WERI-Rb-1 (cell line): Measurements from ENCODE around the gene CMSS1.

Experiments
- DNase-seq: peaks from one replicate; pipeline ENCODE4 v3.0.0-alpha.2; 2020
- H3K27ac ChIP-seq: fragments of 250-450 bp; sonication (Bioruptor Pico); 2 replicates; pipeline ENCODE4 v1.5.1; 2020; ENCODE audit warnings: mild to moderate bottlenecking, moderate library complexity
- H3K27me3 ChIP-seq: fragments of 250-450 bp; sonication (Bioruptor Pico); 2 replicates; pipeline ENCODE4 v1.5.1; 2021; ENCODE audit warnings: mild to moderate bottlenecking, low read depth, moderate library complexity; ENCODE audit not compliant: insufficient read depth, severe bottlenecking
- H3K36me3 ChIP-seq: fragments of 250-450 bp; sonication (Bioruptor Pico); 2 replicates; pipeline ENCODE4 v1.5.1; 2020; ENCODE audit warnings: mild to moderate bottlenecking, moderate library complexity
- H3K4me3 ChIP-seq: 2 replicates; pipeline ENCODE4 v1.5.1; 2011; ENCODE audit warnings: low read depth, mild to moderate bottlenecking, control low read depth, low read length
- H3K9me3 ChIP-seq: fragments of 250-450 bp; sonication (Bioruptor Pico); 2 replicates; pipeline ENCODE4 v1.5.1; 2021; ENCODE audit warnings: mild to moderate bottlenecking, moderate library complexity; ENCODE audit not compliant: severe bottlenecking
- TF ChIP-seq, protein P1 (sequence below): IDR thresholded peaks from 2 replicates; pipeline ENCODE4 v1.5.1; 2011; ENCODE audit warnings: low read depth, mild to moderate bottlenecking, control low read depth, inconsistent platforms, low read length

The CMSS1 gene

DNA sequence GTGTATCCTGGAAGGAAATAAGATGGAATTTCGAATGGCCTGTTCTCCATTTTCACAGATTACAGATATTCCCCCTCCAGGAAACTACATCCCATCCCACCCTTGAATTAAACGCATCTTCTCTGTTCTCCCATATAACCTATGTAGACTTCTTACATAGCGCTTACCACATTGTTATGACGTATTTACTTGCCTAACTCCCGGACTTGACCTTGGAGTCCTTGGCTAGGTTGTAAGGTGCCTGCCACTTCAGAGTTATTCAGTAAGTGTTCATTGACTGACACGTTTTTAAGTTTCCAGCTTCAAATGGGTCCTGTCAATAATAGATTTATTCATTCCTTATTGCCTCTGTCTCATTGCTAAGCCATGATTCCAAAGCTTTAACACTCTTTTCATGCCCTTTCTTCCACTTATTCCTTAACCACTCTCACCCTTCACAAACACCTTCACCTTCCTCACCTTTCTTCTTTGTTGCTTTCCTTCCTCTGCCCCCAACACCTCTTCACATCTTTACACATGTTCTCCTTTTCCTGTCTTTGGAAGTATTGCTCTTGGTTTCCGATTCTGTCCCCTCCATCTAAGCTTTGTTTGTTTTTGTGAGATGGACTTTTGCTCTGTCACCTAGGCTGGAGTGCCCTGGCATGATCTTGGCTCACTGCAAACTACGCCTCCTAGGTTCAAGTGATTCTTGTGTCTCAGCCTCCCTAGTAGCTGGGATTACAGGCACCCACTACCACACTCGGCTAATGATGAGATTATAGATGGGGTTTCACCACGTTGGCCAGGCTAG lies 138.3 kb downstream of the CMSS1 start:
- no peak overlapping the region for H3K4me3 ChIP-seq
- H3K36me3 ChIP-seq = no peaks in the 10 kb centered on the region; the same call in 1 of the 2 replicates
- no peaks in the 10 kb centered on the region for H3K9me3 ChIP-seq
- H3K27ac ChIP-seq = no peak overlapping the region
- no peak for DNase-seq
- no peaks in the 10 kb centered on the region for H3K27me3 ChIP-seq
- TF ChIP-seq, protein P1, sequence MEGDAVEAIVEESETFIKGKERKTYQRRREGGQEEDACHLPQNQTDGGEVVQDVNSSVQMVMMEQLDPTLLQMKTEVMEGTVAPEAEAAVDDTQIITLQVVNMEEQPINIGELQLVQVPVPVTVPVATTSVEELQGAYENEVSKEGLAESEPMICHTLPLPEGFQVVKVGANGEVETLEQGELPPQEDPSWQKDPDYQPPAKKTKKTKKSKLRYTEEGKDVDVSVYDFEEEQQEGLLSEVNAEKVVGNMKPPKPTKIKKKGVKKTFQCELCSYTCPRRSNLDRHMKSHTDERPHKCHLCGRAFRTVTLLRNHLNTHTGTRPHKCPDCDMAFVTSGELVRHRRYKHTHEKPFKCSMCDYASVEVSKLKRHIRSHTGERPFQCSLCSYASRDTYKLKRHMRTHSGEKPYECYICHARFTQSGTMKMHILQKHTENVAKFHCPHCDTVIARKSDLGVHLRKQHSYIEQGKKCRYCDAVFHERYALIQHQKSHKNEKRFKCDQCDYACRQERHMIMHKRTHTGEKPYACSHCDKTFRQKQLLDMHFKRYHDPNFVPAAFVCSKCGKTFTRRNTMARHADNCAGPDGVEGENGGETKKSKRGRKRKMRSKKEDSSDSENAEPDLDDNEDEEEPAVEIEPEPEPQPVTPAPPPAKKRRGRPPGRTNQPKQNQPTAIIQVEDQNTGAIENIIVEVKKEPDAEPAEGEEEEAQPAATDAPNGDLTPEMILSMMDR = no peak

DNA sequence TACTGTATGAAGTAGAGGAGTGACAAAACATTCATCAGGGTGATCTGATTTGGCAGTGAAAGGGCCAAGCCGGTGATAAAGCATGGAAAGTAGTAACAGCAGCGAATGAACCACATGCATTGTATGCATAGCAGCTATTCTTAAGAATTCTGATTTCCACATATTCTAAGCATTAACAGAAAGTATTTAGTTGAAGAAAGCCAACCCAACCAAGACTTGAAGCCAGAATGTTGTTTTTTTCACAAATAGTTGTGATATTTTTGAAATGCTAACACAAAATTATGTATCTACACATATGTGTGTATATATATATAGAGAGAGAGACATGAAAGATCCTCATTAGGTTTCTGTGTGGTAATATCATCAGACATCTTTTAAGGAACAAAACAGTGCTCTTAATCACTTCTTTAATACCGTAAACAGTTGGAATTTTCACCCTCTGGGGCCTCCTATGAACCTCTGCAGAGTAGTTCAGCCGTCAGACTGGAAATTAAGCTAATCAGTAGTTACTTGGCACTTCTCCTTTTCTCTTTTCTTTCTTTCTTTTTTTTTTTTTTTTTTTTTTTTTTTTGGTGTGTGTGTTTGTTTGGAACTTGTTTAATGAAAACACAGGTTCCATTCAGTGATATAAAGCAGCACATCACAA lies 139.6 kb downstream of the CMSS1 start:
- TF ChIP-seq, protein P1 = no peak
- H3K27me3 ChIP-seq = no peaks in the 10 kb centered on the region
- no peaks in the 10 kb centered on the region; the same call in 1 of the 2 replicates for H3K36me3 ChIP-seq
- no peaks in the 10 kb centered on the region for H3K9me3 ChIP-seq
- H3K27ac ChIP-seq = no peak overlapping the region
- no peak for DNase-seq
- H3K4me3 ChIP-seq = no peak overlapping the region

DNA sequence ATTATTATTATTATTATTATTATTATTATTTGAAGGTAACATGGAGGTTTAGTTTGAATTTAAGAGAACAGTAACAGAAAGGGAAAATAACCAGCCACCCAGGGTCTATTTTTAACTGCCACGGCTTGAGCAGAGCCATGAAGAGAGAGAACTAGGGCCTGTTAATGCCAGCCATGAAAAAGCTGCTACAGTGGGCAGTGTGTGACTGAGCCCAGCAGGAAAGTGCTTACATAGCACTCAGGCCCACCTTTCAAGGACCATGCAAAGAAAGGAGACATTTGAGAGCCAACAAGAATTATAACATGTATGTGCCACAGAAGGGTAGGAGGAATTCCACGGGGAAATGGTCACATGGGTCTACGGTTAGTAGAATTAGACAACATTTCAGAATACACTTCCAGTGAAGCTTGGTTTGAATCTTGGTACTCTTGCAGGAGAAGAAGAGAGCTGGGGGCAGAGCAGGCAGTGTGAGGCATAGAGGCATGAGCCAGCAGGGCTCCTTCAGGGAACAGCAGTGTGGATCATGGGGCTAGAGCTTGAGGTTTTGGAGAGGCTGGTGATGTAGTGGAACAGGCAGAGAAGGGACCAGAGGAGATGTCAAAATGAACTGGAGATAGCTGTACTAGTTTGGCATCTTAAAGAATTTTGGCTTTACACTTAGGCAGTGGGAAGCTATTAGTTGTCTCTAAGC lies 140.7 kb downstream of the CMSS1 start:
- H3K4me3 ChIP-seq = no peak overlapping the region
- H3K27ac ChIP-seq = no peak overlapping the region
- no peaks in the 10 kb centered on the region for H3K9me3 ChIP-seq
- H3K36me3 ChIP-seq = no peaks in the 10 kb centered on the region; the same call in 1 of the 2 replicates
- no peak for DNase-seq
- TF ChIP-seq, protein P1 = no peak
- H3K27me3 ChIP-seq = no peaks in the 10 kb centered on the region

DNA sequence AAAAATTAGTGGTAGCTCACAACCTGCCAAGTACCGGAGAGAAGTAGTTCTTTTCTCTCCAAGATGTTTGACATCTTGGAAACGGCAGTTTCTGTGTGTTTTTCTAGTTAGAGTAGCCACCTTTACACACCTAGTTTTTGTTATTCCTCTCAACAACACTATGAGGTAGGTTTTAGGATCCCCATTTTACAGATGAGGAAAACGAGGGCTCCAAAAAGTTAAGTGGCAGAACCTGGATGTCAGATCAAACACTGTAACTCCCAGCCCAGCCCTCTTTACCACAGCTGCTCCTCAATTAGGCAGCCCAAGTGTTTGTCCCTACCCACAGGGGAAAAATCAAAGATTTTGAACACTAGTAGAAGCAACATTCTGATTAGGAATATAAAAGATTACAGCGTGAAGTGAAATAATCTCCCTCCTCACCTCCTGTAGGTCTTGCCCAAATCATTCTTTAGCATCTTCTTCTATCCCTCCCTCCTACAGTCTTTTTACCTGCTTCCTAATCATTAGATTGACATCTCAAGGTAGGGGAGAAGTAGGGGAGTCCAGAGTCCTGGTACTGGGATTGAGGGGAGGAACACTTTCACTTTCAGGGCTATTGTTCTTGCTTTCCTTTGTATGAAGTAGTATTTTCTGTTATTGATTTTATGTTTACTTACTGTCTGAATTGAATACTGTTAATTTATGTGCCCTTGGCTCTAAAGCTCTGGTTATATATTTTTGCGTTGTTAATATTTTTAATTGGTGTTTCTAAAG lies 142.6 kb downstream of the CMSS1 start:
- TF ChIP-seq, protein P1 = no peak
- no peaks in the 10 kb centered on the region; the same call in 1 of the 2 replicates for H3K36me3 ChIP-seq
- no peaks in the 10 kb centered on the region for H3K9me3 ChIP-seq
- no peak for DNase-seq
- H3K4me3 ChIP-seq = no peak overlapping the region
- no peaks in the 10 kb centered on the region for H3K27me3 ChIP-seq
- no peak overlapping the region for H3K27ac ChIP-seq

DNA sequence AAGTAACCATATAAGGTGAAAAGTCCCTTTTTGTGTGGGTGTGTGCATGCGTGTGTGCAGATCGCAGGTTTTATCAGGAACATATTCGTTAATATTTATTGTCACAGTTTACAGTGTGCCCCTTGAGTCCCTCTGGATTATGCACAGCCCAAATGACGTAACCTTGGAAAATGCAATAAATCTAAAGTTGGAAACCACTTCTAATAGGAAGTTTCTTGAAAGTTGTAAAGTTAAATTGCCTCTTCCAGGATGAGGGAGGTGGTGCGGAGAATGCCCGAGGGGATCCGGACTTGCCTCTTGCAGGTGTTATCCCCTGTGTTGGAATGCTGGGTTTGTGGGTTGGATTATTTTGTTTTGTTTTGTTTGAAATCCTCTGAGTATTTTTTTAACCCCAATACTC lies 143.3 kb downstream of the CMSS1 start:
- TF ChIP-seq, protein P1 = no peak
- DNase-seq = no peak
- no peaks in the 10 kb centered on the region for H3K9me3 ChIP-seq
- no peak overlapping the region for H3K27ac ChIP-seq
- H3K36me3 ChIP-seq = no peaks in the 10 kb centered on the region; the same call in 1 of the 2 replicates
- H3K27me3 ChIP-seq = no peaks in the 10 kb centered on the region
- no peak overlapping the region for H3K4me3 ChIP-seq
